ENCODE data around the gene SCEL.

GRCh38 chr13:77492982-77493381 is 42.5 kb upstream of the SCEL start:
- TF ChIP-seq CTCF (IDR thresholded peaks at IDR 0.05; ENCODE audit: insufficient read depth, low read length): peak; percentile 30
- no peak for TF ChIP-seq POLR2AphosphoS5 (IDR thresholded peaks at IDR 0.05; ENCODE audit: low read depth)
- TF ChIP-seq SPI1 (IDR thresholded peaks at IDR 0.05; ENCODE audit: borderline replicate concordance, low read depth): no peak
- no peak for TF ChIP-seq GABPA (IDR thresholded peaks at IDR 0.05; ENCODE audit: low read depth)
